AG09309 (cell line): ENCODE measurements around the gene NOS1AP.

ENCODE experiments used
- DNase-seq: peaks from one replicate; pipeline ENCODE4 v3.0.0-alpha.2; 2010; ENCODE audit warnings: low read depth
- H3K4me3 ChIP-seq: 2 replicates; pipeline ENCODE4 v1.5.1; 2011; ENCODE audit warnings: mild to moderate bottlenecking, low read depth, low read length, moderate library complexity; ENCODE audit not compliant: control insufficient read depth
- TF ChIP-seq, protein P1 (sequence below): IDR thresholded peaks from 2 replicates; pipeline ENCODE4 v1.5.1; 2011; ENCODE audit warnings: mild to moderate bottlenecking, low read depth, low read length, inconsistent platforms; ENCODE audit not compliant: insufficient read depth, control insufficient read depth; ENCODE audit errors: missing control alignments

Gene NOS1AP

GRCh38 chr1:162185314-162186025 lies 116.0 kb downstream of the NOS1AP start:
- no peak for DNase-seq
- no peak overlapping the region for H3K4me3 ChIP-seq
- TF ChIP-seq, protein P1, sequence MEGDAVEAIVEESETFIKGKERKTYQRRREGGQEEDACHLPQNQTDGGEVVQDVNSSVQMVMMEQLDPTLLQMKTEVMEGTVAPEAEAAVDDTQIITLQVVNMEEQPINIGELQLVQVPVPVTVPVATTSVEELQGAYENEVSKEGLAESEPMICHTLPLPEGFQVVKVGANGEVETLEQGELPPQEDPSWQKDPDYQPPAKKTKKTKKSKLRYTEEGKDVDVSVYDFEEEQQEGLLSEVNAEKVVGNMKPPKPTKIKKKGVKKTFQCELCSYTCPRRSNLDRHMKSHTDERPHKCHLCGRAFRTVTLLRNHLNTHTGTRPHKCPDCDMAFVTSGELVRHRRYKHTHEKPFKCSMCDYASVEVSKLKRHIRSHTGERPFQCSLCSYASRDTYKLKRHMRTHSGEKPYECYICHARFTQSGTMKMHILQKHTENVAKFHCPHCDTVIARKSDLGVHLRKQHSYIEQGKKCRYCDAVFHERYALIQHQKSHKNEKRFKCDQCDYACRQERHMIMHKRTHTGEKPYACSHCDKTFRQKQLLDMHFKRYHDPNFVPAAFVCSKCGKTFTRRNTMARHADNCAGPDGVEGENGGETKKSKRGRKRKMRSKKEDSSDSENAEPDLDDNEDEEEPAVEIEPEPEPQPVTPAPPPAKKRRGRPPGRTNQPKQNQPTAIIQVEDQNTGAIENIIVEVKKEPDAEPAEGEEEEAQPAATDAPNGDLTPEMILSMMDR = no peak

DNA sequence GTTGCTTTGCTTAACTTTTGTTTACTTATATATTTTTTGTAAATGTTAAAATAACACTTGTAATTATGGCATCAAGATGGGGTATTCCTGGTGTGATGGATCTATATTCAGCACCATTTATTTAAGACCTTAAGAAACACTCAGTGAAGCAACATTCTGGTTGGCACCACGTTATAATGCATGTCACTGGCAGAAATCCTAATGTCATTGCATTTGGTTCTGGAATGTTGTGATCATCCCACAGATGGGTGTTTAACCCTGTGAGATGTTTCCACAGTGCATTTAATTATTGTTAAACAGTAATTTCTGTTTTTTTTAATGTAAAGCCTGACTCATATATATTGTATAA lies 116.5 kb downstream of the NOS1AP start:
- no peak overlapping the region for H3K4me3 ChIP-seq
- TF ChIP-seq, protein P1 = no peak
- DNase-seq = no peak

DNA sequence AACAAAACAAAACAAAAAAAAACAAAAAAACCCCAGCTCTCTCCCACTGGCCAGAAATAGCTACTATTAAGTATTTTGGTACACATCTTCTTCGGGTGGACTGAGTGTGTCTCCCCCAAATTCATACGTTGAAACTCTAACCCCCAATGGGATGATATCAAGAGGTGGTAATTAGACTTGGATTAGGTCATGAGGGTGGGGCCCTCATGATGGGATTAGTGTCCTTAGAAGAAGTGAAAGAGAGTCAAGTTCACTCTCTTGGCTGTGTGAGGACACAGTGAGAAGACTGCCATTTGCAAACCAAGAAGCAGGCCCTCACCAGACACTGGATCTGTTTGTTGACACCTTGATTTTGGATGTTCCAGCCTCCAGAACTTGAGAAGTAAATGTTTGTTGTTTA lies 116.9 kb downstream of the NOS1AP start:
- DNase-seq = no peak
- TF ChIP-seq, protein P1 = no peak
- H3K4me3 ChIP-seq = no peak overlapping the region

- no peak overlapping the region for H3K4me3 ChIP-seq
- no peak for DNase-seq
- TF ChIP-seq, protein P1 = no peak
Measured at GRCh38 chr1:162187687-162188276, 118.3 kb downstream of the NOS1AP start.

DNA sequence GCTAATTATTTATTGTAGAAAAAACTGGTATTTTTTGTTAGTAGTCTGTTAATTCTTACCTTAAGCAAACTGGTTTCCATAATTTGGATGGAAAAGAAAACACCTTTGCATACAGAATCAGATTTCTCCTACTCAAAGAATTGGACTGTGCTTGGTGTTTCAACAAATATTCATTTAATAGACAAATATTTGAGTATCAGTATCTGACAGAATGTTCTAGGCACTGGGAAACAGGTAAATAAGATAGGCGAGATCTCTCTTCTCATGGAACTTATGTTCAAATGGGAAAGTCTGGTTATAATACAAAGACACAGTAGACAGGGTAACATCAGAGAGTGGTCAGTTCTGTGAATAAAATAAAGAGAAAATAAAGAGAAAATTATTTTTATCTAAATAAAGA lies 119.9 kb downstream of the NOS1AP start:
- H3K4me3 ChIP-seq = no peak overlapping the region
- TF ChIP-seq, protein P1 = no peak
- no peak for DNase-seq

GRCh38 chr1:162191396-162192305 lies 122.2 kb downstream of the NOS1AP start:
- no peak for DNase-seq
- TF ChIP-seq, protein P1 = no peak
- no peak overlapping the region for H3K4me3 ChIP-seq
